GM12801 (cell line): ENCODE data around the gene BAIAP2.

Experiments used
- CTCF ChIP-seq: IDR thresholded peaks from one replicate; pipeline ENCODE4 v1.5.1; 2011; ENCODE audit warnings: control low read depth; ENCODE audit not compliant: insufficient read length; ENCODE audit errors: extremely low read depth

BAIAP2 gene

DNA sequence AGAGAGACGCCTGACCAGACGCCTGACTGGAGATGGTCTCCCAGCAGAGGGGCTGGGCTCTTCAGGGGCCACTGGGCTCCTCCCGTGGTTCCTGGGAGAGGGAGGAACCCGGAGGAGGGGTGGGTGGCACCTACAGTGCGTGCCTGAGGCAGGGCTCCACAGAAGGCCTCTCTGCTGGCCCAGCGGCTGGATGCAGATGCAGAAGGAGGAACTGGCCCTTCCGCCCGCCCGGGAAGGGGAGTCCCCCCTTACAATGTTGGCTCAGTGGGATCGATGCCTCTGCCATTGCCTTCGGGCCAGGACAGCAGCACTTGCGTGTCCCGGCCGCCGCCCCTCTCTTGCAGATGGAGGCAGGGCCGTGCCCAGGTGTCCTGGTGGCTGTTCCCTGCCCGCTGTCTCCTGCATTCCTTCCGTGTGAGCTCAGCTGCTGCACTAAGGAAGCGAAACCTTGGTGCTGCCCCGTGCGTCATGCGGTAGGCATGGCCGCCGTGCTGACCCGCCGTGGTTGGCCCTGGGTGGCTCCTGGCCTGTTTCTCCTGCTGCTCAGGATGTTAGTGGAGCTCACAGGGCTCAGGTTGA lies 15.1 kb downstream of the BAIAP2 start:
- TF ChIP-seq CTCF = no peak

GRCh38 chr17:81050645-81051625 lies 16.0 kb downstream of the BAIAP2 start:
- no peak for TF ChIP-seq CTCF

DNA sequence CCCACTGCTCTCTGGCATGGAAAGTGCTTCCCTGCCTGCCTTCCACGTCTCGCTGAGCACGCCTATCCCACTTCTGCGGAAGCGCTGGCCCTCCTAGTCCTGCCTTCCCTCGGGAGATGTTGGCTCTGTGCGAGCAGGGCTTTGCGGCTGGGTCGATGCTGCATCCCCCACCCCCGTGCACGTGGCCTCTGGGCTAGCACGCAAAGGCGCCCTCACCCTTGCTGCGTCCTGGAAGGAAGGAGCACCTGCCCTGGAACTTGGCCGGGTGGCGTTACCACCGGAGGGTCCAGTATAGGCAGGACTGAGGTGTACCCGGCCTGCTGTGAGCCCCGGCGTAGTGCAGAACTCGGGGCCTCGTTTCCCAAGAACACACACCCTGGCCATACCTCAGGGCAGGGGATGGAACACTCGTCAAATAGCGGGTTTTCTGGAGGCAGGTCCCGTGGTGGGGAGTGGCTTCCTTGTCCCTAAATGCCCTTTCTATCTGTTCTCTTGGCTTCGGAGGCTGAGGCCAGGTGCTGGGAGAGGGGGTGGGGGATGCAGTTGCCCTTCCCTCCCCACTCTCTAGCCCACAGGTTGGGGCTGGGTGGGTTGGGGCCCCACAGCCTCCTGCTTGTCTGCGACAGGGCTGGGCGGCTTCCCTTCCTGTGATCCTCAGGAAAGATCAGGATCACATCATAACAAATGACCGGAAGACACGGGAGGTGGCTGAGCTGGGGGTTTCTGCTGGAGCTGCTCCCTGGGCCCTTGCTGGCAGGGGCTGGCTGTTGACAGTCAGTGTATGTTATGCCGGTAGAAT lies 17.4 kb downstream of the BAIAP2 start:
- TF ChIP-seq CTCF = no peak

- no peak for TF ChIP-seq CTCF
These were observed 18.4 kb downstream of the BAIAP2 start for GRCh38 chr17:81053041-81053970.

DNA sequence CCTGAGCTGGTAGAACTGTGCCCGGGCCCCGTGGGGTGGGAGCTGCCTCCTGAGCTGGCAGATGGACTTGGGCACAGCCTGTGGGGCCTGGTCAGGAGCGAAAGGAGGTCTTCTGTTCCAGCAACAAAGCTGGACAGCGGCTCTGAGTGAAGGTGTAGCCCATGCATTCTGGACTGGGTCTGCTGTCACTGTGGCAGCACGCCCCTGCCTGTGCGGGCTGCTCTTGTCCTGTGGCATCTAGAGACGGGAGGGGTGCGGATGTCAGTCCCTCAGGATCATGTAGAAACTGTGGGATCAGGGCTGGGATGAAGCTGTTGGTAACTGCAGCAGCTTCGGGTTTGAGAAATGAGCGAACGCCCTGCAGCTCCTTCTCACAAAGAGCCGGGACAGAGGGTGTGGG lies 19.4 kb downstream of the BAIAP2 start:
- TF ChIP-seq CTCF = no peak

DNA sequence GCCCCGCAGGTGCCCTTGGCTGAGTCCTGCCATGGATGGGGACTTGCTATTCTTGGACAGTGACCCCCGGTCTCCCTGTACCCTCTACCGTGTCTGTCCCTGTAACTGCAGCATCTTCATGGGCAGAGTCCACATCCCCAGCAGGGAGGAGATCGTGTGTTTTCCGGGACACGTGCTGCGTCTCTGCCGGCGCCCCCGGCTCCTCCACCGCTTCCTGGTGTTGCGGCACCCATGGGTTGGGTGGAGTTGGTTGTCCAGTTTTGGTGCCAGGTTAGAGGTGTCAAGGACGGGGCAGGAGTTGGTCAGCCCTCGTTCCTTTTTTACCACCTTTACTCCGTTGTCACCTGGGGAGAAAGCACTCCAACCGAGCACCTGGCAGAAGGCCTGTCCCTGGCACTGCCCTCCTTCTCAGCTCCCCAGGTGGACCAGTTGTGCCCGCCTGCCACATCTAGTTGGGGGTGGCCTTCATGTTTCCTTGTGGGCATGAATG lies 20.0 kb downstream of the BAIAP2 start:
- no peak for TF ChIP-seq CTCF
